PC-9 (cell line): ENCODE data around the gene BCAR1. TPM values are rescaled to one million over a fixed set of nuclear protein-coding genes. Genes with fewer than 3 reads are reported as not detected.

Experiments used
- Bru-seq: library from RNA; stranded (reverse); fragments of 400-500 nt; gene quantifications from one replicate; lab custom pipeline; 2021; lab: Mats Ljungman, UMichigan
- BruChase-seq, 2 experiments: library from RNA; stranded (reverse); fragments of 400-500 nt; gene quantifications; one replicate each; lab custom pipeline; 2021; lab: Mats Ljungman, UMichigan
- BruUV-seq: library from RNA; stranded (reverse); fragments of 400-500 nt; replicated peaks from 2 replicates; lab custom pipeline; 2021; lab: Mats Ljungman, UMichigan
- CTCF ChIA-PET: fragments of 300-600 bp; sonication (Branson Sonifier 250); formaldehyde crosslinking; loops from one replicate; lab custom pipeline; 2022; ENCODE audit warnings: antibody characterized with exemption; lab: Charles Lee
- POLR2A ChIA-PET: fragments of 300-600 bp; sonication (Branson Sonifier 250); formaldehyde crosslinking; loops from one replicate; lab custom pipeline; 2022; ENCODE audit warnings: antibody characterized with exemption; ENCODE audit not compliant: unreplicated experiment; lab: Charles Lee
- DNase-seq, 2 experiments: peaks; one replicate each; pipeline versions ENCODE4 v3.0.0 to v3.0.0-alpha.2; 2015 to 2022; ENCODE audit warnings: mixed read lengths in 1 of 2
- H2AFZ ChIP-seq: fragments of 200-600 bp; sonication (generic); 2 replicates; pipeline ENCODE4 v1.8.1; 2017; ENCODE audit warnings: antibody characterized with exemption
- H3F3A ChIP-seq: fragments of 200-600 bp; sonication (generic); 2 replicates; pipeline ENCODE4 v1.8.1; 2017; ENCODE audit warnings: antibody characterized with exemption, mild to moderate bottlenecking, low read depth; ENCODE audit not compliant: insufficient read depth
- H3K27ac ChIP-seq: fragments of 200-600 bp; sonication (generic); 2 replicates; pipeline ENCODE4 v1.6.1; 2016; ENCODE audit warnings: mixed run types
- H3K27me3 ChIP-seq: fragments of 200-600 bp; sonication (generic); 2 replicates; pipeline ENCODE4 v1.6.1; 2016; ENCODE audit warnings: low read depth, mixed run types; ENCODE audit not compliant: insufficient read depth
- H3K36me3 ChIP-seq: fragments of 200-600 bp; sonication (generic); 2 replicates; pipeline ENCODE4 v1.6.1; 2016; ENCODE audit warnings: low read depth, mixed run types
- H3K4me1 ChIP-seq: fragments of 200-600 bp; sonication (generic); replicated peaks from 2 replicates; pipeline ENCODE4 v1.6.1; 2016; ENCODE audit warnings: mixed run types; ENCODE audit not compliant: insufficient read depth
- H3K4me2 ChIP-seq: fragments of 200-600 bp; sonication (generic); 2 replicates; pipeline ENCODE4 v1.6.1; 2017; ENCODE audit warnings: mixed run types
- H3K4me3 ChIP-seq: fragments of 200-600 bp; sonication (generic); 2 replicates; pipeline ENCODE4 v1.6.1; 2016; ENCODE audit warnings: mixed run types
- H3K79me2 ChIP-seq: fragments of 200-600 bp; sonication (generic); 2 replicates; pipeline ENCODE4 v1.6.1; 2017; ENCODE audit warnings: low read depth, mixed run types
- H3K9me2 ChIP-seq: fragments of 200-600 bp; sonication (generic); 2 replicates; pipeline ENCODE4 v1.8.1; 2017; ENCODE audit warnings: mild to moderate bottlenecking; ENCODE audit not compliant: insufficient read depth
- H3K9me3 ChIP-seq: fragments of 200-600 bp; sonication (generic); 2 replicates; pipeline ENCODE4 v1.8.1; 2016; ENCODE audit warnings: low read depth; ENCODE audit not compliant: insufficient read depth
- H4K20me1 ChIP-seq: fragments of 200-600 bp; sonication (generic); 2 replicates; pipeline ENCODE4 v1.8.1; 2017; ENCODE audit not compliant: insufficient read depth
- CTCF ChIP-seq: fragments of 200-600 bp; sonication (generic); conservative IDR thresholded peaks from 2 replicates; pipeline ENCODE4 v1.6.1; 2017; ENCODE audit warnings: mixed run types, antibody characterized with exemption, mild to moderate bottlenecking, moderate library complexity
- EZH2 ChIP-seq: fragments of 200-600 bp; sonication (generic); IDR thresholded peaks from 2 replicates; pipeline ENCODE4 v1.8.0; 2017; ENCODE audit warnings: antibody characterized with exemption, low read depth
- intact Hi-C: fragments of 100-400 bp; cut with micrococcal nuclease; formaldehyde crosslinking; loops from one replicate; pipeline ENCODE4 v1.10.0; 2022; ENCODE audit not compliant: unreplicated experiment
- long read RNA-seq: library from polyadenylated mRNA; stranded (forward); transcript quantifications from one replicate; pipeline ENCODE4 v2.0.0, GENCODE V29; 2022
- total RNA-seq: library from RNA; stranded (reverse); gene quantifications from 2 replicates; pipeline ENCODE4 v1.2.3, GENCODE V29; 2021

Gene BCAR1
- total RNA-seq (53.9 and 62.5 TPM in 2 replicates), Bru-seq, nascent RNA (percentile 74 among the genes with signal in this experiment), BruChase-seq, experiment 1, labeled RNA remaining after a 2-hour chase (percentile 83 among the genes with signal in this experiment), BruChase-seq, experiment 2, labeled RNA remaining after a 6-hour chase (percentile 85 among the genes with signal in this experiment)
- long read RNA-seq, full-length matches to known transcripts: 65 of 102 reads
- long read RNA-seq, partial matches to known transcripts: 32 of 102 reads
- long read RNA-seq, other reads (novel, unspliced or antisense): 5 of 102 reads

DNA sequence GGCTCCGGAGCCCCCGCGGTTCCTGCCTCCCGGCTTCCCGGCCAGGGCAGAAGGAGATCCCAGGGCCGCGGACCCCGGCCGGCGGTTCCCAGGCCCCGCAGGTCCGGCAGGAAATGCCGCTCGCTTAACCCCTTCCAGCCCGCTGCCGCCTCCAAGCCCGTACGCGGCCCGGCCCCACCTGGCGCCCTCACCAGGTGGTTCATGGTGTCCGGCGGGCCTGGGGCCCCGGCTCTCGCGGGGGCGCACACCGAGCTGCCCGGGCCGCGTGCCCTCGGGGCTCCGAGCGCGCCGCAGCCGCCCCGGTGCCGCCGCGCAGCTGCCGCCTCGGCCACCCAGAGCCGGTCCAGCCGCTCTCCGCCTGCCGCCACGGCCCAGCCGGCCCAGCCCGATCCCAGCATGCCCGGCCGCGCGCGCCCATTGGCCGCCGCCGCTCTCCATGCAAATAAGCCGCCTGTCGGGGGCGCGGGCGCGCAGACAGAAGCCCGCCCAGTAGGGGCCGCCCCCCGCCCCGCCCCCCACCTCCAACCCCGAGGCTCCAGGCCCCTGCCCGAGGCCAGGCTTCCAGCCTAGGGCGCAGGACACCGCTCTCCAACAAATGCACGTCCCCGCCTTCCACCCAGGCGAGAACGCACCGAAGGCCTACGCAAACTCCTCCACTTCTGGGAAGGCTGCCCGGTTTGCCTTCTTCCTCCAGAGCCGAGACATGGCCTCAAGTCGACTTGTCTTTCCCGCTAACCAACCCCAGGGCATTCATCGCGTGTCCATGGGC lies at the start of gene BCAR1:
Gene BCAR1, minus strand, starts transcription at position 345 of the 769 bp plus-strand sequence. Its CDS starts 142 bp downstream, at position 203.
- peak within 1 kb of the TSS; percentile 79 for H3K4me2 ChIP-seq
- peaks cover 54% of the 10 kb centered on the region for H3K4me1 ChIP-seq
- H3K27me3 ChIP-seq: no peaks in the 10 kb centered on the region
- peaks cover 26% of the 10 kb centered on the region; the same call in 1 of the 2 replicates for H3F3A ChIP-seq
- intact Hi-C loops: no loop called here
- ChIA-PET POLR2A (interaction anchor here (0.6 kb wide), 1 partner anchor 32 kb away, joined by 3 read pairs; no protein-coding TSS in a partner anchor), CTCF (interaction anchor here (0.6 kb wide), 1 partner anchor 213 kb away, joined by 3 read pairs; the partner anchor contains the start of gene TMEM170A)
- H3K9me2 ChIP-seq: no peaks in the 10 kb centered on the region
- H4K20me1 ChIP-seq: peaks cover 63% of the 10 kb centered on the region
- H3K79me2 ChIP-seq: peaks cover 67% of the 10 kb centered on the region
- H3K27ac ChIP-seq: peak within 1 kb of the TSS; percentile 54; the same call in 1 of the 2 replicates
- no peaks in the 10 kb centered on the region for H3K9me3 ChIP-seq
- H3K36me3 ChIP-seq: no peaks in the 10 kb centered on the region
- peak within 1 kb of the TSS; percentile 64 for H2AFZ ChIP-seq
- no TSS peak for BruUV-seq
- TF ChIP-seq EZH2 (no peak), CTCF (no peak)
- peak within 1 kb of the TSS; percentile 71 for H3K4me3 ChIP-seq
- peak; percentile 68 to 90 for DNase-seq

GRCh38 chr16:75298267-75298666 lies 46.8 kb upstream of the BCAR1 start:
- intact Hi-C loops: no loop called here
- H3K36me3 ChIP-seq: 0 out of 2 replicates have a peak, but pooled peaks cover 11% of the 10 kb centered on the region
- H3K4me1 ChIP-seq: no peaks in the 10 kb centered on the region
- no peak overlapping the region for H3K4me3 ChIP-seq
- H3K9me3 ChIP-seq: no peaks in the 10 kb centered on the region
- no peak overlapping the region for H3K27ac ChIP-seq
- ChIA-PET POLR2A (no interaction called here), CTCF (no interaction called here)
- TF ChIP-seq CTCF (no peak), EZH2 (no peak)
- H4K20me1 ChIP-seq: no peaks in the 10 kb centered on the region
- H3K27me3 ChIP-seq: no peaks in the 10 kb centered on the region
- H3K79me2 ChIP-seq: no peaks in the 10 kb centered on the region
- H3K4me2 ChIP-seq: no peak overlapping the region
- no peaks in the 10 kb centered on the region; the same call in 1 of the 2 replicates for H3F3A ChIP-seq
- no peak for DNase-seq
- no peak overlapping the region for H2AFZ ChIP-seq
- no peaks in the 10 kb centered on the region for H3K9me2 ChIP-seq
- BruUV-seq: no TSS peak

DNA sequence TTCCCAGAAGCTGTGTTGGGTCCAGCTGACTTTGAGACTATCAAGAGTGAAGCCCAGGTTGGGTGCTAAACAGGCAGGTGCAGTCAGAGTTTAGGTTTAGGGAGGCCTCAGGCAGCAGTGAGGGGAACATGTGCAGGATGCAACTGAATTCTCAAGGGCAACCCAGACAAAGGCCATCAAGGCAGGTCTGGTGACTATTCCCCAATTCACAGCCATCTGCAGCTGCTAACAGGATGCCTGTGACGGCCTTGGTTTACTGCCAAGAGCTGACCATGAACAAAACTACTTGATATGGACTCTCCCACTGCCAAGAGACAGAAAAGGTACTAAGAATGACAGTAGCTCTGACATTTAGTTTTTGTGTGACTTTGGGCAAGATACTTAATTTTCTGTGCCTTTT lies 45.2 kb upstream of the BCAR1 start:
- no peaks in the 10 kb centered on the region for H3K9me2 ChIP-seq
- TF ChIP-seq CTCF (no peak), EZH2 (no peak)
- H3K27ac ChIP-seq: no peak overlapping the region
- CTCF ChIA-PET: no interaction called here
- H3K4me2 ChIP-seq: no peak overlapping the region
- intact Hi-C loops: no loop called here
- H2AFZ ChIP-seq: no peak overlapping the region
- no peaks in the 10 kb centered on the region for H3K9me3 ChIP-seq
- no TSS peak for BruUV-seq
- no peaks in the 10 kb centered on the region for H3K79me2 ChIP-seq
- H3K4me1 ChIP-seq: no peaks in the 10 kb centered on the region
- H3F3A ChIP-seq: no peaks in the 10 kb centered on the region; the same call in 1 of the 2 replicates
- no peak overlapping the region for H3K4me3 ChIP-seq
- POLR2A ChIA-PET: no interaction called here
- DNase-seq: no peak
- H4K20me1 ChIP-seq: no peaks in the 10 kb centered on the region
- no peaks in the 10 kb centered on the region for H3K27me3 ChIP-seq
- peaks cover 11% of the 10 kb centered on the region; the same call in 1 of the 2 replicates for H3K36me3 ChIP-seq
